SK-N-SH (cell line): ENCODE measurements around the gene SFXN5. TPM values are rescaled to one million over a fixed set of nuclear protein-coding genes. Genes with fewer than 3 reads are reported as not detected.

Source experiments
- CTCF ChIA-PET: fragments of 300-600, 350-600 bp; formaldehyde crosslinking; extraction: SDS; loops from one replicate; lab custom pipeline; 2021; lab: Yijun Ruan, JAX
- POLR2A ChIA-PET: fragments of 350-600 bp; sonication (Branson Sonifier 250); formaldehyde crosslinking; extraction: SDS; loops from one replicate; lab custom pipeline; 2020; ENCODE audit warnings: antibody characterized with exemption, inconsistent platforms; lab: Yijun Ruan, JAX
- DNase-seq: peaks from one replicate; pipeline ENCODE4 v3.0.0; 2012
- H2AFZ ChIP-seq: fragments of 200-600 bp; sonication (generic); 2 replicates; pipeline ENCODE4 v1.8.1; 2016; ENCODE audit warnings: antibody characterized with exemption, mild to moderate bottlenecking, low read depth
- H3F3A ChIP-seq: fragments of 200-600 bp; sonication (generic); replicated peaks from 2 replicates; pipeline ENCODE3; 2016; ENCODE audit warnings: antibody characterized with exemption, mild to moderate bottlenecking; ENCODE audit not compliant: insufficient read depth
- H3K27ac ChIP-seq, 2 experiments: fragments of 200-500 bp in 1 of 2; fragments of 200-600 bp in 1 of 2; sonication (Bioruptor generic) in 1 of 2; sonication (generic), shearing (Covaris generic) in 1 of 2; 2 replicates each; pipeline versions ENCODE4 v1.5.1 to v1.6.1; 2014 to 2016; ENCODE audit warnings: low read depth in 2 of 2, inconsistent platforms in 1 of 2, low read length in 1 of 2, mild to moderate bottlenecking in 1 of 2, mixed read lengths in 1 of 2
- H3K27me3 ChIP-seq: fragments of 200-600 bp; sonication (generic), shearing (Covaris generic); 2 replicates; pipeline ENCODE4 v1.6.1; 2016; ENCODE audit warnings: mixed run types; ENCODE audit not compliant: insufficient read depth
- H3K36me3 ChIP-seq, 2 experiments: fragments of 200-500 bp in 1 of 2; fragments of 200-600 bp in 1 of 2; sonication (Bioruptor generic) in 1 of 2; sonication (generic) in 1 of 2; replicated peaks in 1 of 2; 2 replicates each; pipeline versions ENCODE3 to v1.5.1; 2014 to 2016; ENCODE audit warnings: low read length in 1 of 2, mild to moderate bottlenecking in 1 of 2; ENCODE audit not compliant: insufficient read depth in 2 of 2, control insufficient read depth in 1 of 2
- H3K4me1 ChIP-seq, 2 experiments: fragments of 200-500 bp in 1 of 2; fragments of 200-600 bp in 1 of 2; sonication (Bioruptor generic) in 1 of 2; sonication (generic), shearing (Covaris generic) in 1 of 2; 2 replicates each; pipeline versions ENCODE4 v1.5.1 to v1.6.1; 2014 to 2016; ENCODE audit warnings: low read depth in 1 of 2, low read length in 1 of 2, mixed run types in 1 of 2; ENCODE audit not compliant: insufficient read depth in 2 of 2, control insufficient read depth in 1 of 2
- H3K4me2 ChIP-seq: fragments of 200-600 bp; sonication (generic), shearing (Covaris generic); 2 replicates; pipeline ENCODE4 v1.6.1; 2017; ENCODE audit warnings: mixed run types
- H3K4me3 ChIP-seq, 2 experiments: fragments of 200-500 bp in 1 of 2; fragments of 200-600 bp in 1 of 2; sonication (Bioruptor generic) in 1 of 2; sonication (generic), shearing (Covaris generic) in 1 of 2; 2 replicates each; pipeline versions ENCODE4 v1.5.1 to v1.8.1; 2014 to 2016; ENCODE audit warnings: low read depth in 2 of 2, inconsistent platforms in 1 of 2, low read length in 1 of 2, mild to moderate bottlenecking in 1 of 2, mixed read lengths in 1 of 2, moderate library complexity in 1 of 2
- H3K79me2 ChIP-seq: fragments of 200-600 bp; sonication (generic); 2 replicates; pipeline ENCODE4 v1.8.1; 2017; ENCODE audit warnings: mild to moderate bottlenecking; ENCODE audit not compliant: insufficient read depth
- H3K9ac ChIP-seq: fragments of 200-600 bp; sonication (generic); 2 replicates; pipeline ENCODE4 v1.6.1; 2017; ENCODE audit warnings: mixed run types
- H3K9me2 ChIP-seq: fragments of 200-600 bp; sonication (generic); 2 replicates; pipeline ENCODE4 v1.6.1; 2017; ENCODE audit warnings: mixed run types
- H3K9me3 ChIP-seq: fragments of 200-600 bp; sonication (generic); 2 replicates; pipeline ENCODE4 v1.6.1; 2017; ENCODE audit warnings: mixed run types, mild to moderate bottlenecking, moderate library complexity
- H4K20me1 ChIP-seq: fragments of 200-600 bp; sonication (generic); 2 replicates; pipeline ENCODE4 v1.6.1; 2017; ENCODE audit warnings: mild to moderate bottlenecking, mixed run types; ENCODE audit not compliant: insufficient read depth
- ELF1 ChIP-seq: IDR thresholded peaks from 2 replicates; pipeline ENCODE4 v1.4.0; 2012
- EP300 ChIP-seq, 2 experiments: IDR thresholded peaks; 2 replicates each; pipeline versions ENCODE4 v1.4.0 to v1.6.1; 2012; ENCODE audit warnings: borderline replicate concordance in 1 of 2, low read depth in 1 of 2, low read length in 1 of 2
- EZH2phosphoT487 ChIP-seq: fragments of 200-600 bp; sonication (generic); IDR thresholded peaks from 2 replicates; pipeline ENCODE4 v1.6.1; 2017; ENCODE audit warnings: low read depth, mixed run types, mild to moderate bottlenecking, antibody characterized with exemption, moderate library complexity, borderline replicate concordance
- FOSL2 ChIP-seq: IDR thresholded peaks from 2 replicates; pipeline ENCODE4 v1.4.0; 2012; ENCODE audit warnings: low read depth, mild to moderate bottlenecking, moderate library complexity, borderline replicate concordance
- FOXM1 ChIP-seq: IDR thresholded peaks from 2 replicates; pipeline ENCODE4 v1.4.0; 2012; ENCODE audit warnings: low read depth, mild to moderate bottlenecking
- GATA2 ChIP-seq: sonication (generic); formaldehyde crosslinking; IDR thresholded peaks from 2 replicates; pipeline ENCODE4 v1.5.0; 2020; ENCODE audit warnings: mild to moderate bottlenecking, missing genetic modification reagents
- JUND ChIP-seq: IDR thresholded peaks from 2 replicates; pipeline ENCODE4 v1.4.0; 2012
- MEF2A ChIP-seq: IDR thresholded peaks from 2 replicates; pipeline ENCODE4 v1.4.0; 2012; ENCODE audit warnings: low read depth, borderline replicate concordance
- NFIC ChIP-seq: IDR thresholded peaks from 2 replicates; pipeline ENCODE4 v1.4.0; 2012; ENCODE audit warnings: borderline replicate concordance
- NRF1 ChIP-seq: IDR thresholded peaks from 2 replicates; pipeline ENCODE4 v1.6.1; 2012; ENCODE audit warnings: low read depth, mild to moderate bottlenecking, low read length
- POLR2AphosphoS5 ChIP-seq: IDR thresholded peaks from 2 replicates; pipeline ENCODE4 v1.6.1; 2012; ENCODE audit warnings: low read depth, low read length
- RAD21 ChIP-seq: IDR thresholded peaks from 2 replicates; pipeline ENCODE4 v1.6.1; 2012; ENCODE audit warnings: mild to moderate bottlenecking, low read length
- RCOR1 ChIP-seq: fragments of 150-350 bp; IDR thresholded peaks from 2 replicates; pipeline ENCODE4 v1.6.1; 2017; ENCODE audit warnings: antibody characterized with exemption, low read length
- RXRA ChIP-seq: IDR thresholded peaks from 2 replicates; pipeline ENCODE4 v1.4.0; 2012; ENCODE audit warnings: low read depth, mild to moderate bottlenecking, borderline replicate concordance
- TAF1 ChIP-seq: IDR thresholded peaks from 2 replicates; pipeline ENCODE4 v1.6.1; 2012; ENCODE audit warnings: low read depth, mild to moderate bottlenecking, low read length, moderate library complexity, borderline replicate concordance
- TCF12 ChIP-seq: IDR thresholded peaks from 2 replicates; pipeline ENCODE4 v1.4.0; 2012
- YY1 ChIP-seq: IDR thresholded peaks from 2 replicates; pipeline ENCODE4 v1.4.0; 2012; ENCODE audit warnings: low read depth, mild to moderate bottlenecking
- WGBS: methylation state at CpG from one replicate; pipeline ENCODE4 v1.1.6; 2017; ENCODE audit warnings: low lambda C conversion rate; 5-methylcytosine and 5-hydroxymethylcytosine counted together
- polyA plus RNA-seq, 3 experiments: library from polyadenylated mRNA; depleted of rRNA; stranded (reverse); fragments of >200 nt; gene quantifications; 2 replicates each; pipeline ENCODE4 v1.2.3, GENCODE V29; 2012
- TF ChIP-seq, protein P1 (sequence below): IDR thresholded peaks from 2 replicates; pipeline ENCODE4 v1.6.1; 2012; ENCODE audit warnings: mild to moderate bottlenecking, low read depth, low read length, moderate library complexity
- TF ChIP-seq, protein P2 (sequence below): IDR thresholded peaks from 2 replicates; pipeline ENCODE4; 2012
- TF ChIP-seq, protein P3 (sequence below): fragments of 150-350 bp; IDR thresholded peaks from 2 replicates; pipeline ENCODE4 v1.6.1; 2016; ENCODE audit warnings: mild to moderate bottlenecking, low read depth, low read length
- TF ChIP-seq, protein P4 (sequence below): IDR thresholded peaks from 2 replicates; pipeline ENCODE4 v1.4.0; 2012; ENCODE audit warnings: low read depth

The SFXN5 gene
- polyA plus RNA-seq, 1 of the 3 experiments (the other 2 are of a cell fraction): 9.9 TPM

DNA sequence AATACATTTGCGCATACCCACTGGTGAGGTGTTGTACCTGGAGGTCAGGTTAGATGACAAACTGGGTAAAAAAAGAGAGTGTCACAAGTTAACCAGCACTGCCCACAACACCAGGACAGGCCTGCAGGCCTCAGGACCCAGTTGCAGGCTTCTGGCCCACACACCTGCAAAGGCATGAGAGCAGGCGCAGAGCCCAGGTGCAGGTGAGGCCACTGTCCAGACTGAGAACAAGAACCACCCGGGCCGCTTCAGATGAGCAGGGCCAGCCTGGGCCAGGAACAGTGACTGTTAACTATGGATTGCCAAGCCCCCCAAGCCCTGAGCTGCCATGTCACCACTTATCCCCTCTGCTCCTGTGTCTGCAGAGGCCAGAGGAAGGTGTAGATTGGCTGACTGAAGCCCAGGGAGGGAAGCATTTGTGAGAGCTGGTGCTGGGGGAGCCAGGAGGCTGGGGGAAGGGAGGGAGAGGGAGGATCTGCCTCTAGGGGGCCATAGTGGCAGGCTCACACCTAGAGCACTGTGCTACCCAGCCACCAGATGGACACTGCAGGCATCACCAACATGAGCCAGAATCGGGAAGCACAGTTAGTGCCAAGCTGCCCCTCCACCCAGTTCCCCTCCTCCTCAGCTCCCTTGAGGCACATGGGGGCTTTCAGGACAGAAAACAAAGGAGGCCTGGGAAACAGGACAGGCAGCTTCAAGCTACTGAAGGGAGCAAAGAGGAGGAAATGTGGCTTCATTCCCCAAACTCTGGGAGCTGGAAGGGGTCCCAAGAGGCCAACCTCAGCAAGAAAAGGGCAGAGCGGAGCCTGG, 35.4 kb downstream of the SFXN5 start:
- Histone ChIP-seq H3F3A (no peaks in the 10 kb centered on the region), H3K4me1 (no peaks in the 10 kb centered on the region; a peak in 1 of 4 replicates), H3K36me3 (no peaks in the 10 kb centered on the region)
- TF ChIP-seq NRF1: no peak
- TF ChIP-seq POLR2AphosphoS5: no peak
- no peak for TF ChIP-seq RXRA
- no peak for TF ChIP-seq FOXM1
- TF ChIP-seq, protein P1, sequence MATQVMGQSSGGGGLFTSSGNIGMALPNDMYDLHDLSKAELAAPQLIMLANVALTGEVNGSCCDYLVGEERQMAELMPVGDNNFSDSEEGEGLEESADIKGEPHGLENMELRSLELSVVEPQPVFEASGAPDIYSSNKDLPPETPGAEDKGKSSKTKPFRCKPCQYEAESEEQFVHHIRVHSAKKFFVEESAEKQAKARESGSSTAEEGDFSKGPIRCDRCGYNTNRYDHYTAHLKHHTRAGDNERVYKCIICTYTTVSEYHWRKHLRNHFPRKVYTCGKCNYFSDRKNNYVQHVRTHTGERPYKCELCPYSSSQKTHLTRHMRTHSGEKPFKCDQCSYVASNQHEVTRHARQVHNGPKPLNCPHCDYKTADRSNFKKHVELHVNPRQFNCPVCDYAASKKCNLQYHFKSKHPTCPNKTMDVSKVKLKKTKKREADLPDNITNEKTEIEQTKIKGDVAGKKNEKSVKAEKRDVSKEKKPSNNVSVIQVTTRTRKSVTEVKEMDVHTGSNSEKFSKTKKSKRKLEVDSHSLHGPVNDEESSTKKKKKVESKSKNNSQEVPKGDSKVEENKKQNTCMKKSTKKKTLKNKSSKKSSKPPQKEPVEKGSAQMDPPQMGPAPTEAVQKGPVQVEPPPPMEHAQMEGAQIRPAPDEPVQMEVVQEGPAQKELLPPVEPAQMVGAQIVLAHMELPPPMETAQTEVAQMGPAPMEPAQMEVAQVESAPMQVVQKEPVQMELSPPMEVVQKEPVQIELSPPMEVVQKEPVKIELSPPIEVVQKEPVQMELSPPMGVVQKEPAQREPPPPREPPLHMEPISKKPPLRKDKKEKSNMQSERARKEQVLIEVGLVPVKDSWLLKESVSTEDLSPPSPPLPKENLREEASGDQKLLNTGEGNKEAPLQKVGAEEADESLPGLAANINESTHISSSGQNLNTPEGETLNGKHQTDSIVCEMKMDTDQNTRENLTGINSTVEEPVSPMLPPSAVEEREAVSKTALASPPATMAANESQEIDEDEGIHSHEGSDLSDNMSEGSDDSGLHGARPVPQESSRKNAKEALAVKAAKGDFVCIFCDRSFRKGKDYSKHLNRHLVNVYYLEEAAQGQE: no peak
- TF ChIP-seq, protein P2, sequence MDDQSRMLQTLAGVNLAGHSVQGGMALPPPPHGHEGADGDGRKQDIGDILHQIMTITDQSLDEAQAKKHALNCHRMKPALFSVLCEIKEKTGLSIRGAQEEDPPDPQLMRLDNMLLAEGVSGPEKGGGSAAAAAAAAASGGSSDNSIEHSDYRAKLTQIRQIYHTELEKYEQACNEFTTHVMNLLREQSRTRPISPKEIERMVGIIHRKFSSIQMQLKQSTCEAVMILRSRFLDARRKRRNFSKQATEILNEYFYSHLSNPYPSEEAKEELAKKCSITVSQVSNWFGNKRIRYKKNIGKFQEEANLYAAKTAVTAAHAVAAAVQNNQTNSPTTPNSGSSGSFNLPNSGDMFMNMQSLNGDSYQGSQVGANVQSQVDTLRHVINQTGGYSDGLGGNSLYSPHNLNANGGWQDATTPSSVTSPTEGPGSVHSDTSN: no peak
- no peak for TF ChIP-seq ELF1
- TF ChIP-seq RCOR1: no peak
- TF ChIP-seq, all 33 proteins: peak for 0
- no peak for DNase-seq
- H3K27me3 ChIP-seq: no peaks in the 10 kb centered on the region
- no peak overlapping the region for H2AFZ ChIP-seq
- no peaks in the 10 kb centered on the region for H3K9me3 ChIP-seq
- no peaks in the 10 kb centered on the region for H3K9me2 ChIP-seq
- no peak overlapping the region for H3K4me3 ChIP-seq
- WGBS: 88% methylated on average over 3 of the region's 6 CpGs
- CTCF ChIA-PET: interaction anchor here (1.5 kb wide), 1 partner anchor 142 kb away, joined by 3 read pairs; no protein-coding TSS in a partner anchor
- H4K20me1 ChIP-seq: no peaks in the 10 kb centered on the region; the same call in 1 of the 2 replicates
- POLR2A ChIA-PET: no interaction called here
- H3K79me2 ChIP-seq: no peaks in the 10 kb centered on the region
- H3K27ac ChIP-seq: no peak overlapping the region
- no peak overlapping the region for H3K9ac ChIP-seq
- no peak overlapping the region for H3K4me2 ChIP-seq

DNA sequence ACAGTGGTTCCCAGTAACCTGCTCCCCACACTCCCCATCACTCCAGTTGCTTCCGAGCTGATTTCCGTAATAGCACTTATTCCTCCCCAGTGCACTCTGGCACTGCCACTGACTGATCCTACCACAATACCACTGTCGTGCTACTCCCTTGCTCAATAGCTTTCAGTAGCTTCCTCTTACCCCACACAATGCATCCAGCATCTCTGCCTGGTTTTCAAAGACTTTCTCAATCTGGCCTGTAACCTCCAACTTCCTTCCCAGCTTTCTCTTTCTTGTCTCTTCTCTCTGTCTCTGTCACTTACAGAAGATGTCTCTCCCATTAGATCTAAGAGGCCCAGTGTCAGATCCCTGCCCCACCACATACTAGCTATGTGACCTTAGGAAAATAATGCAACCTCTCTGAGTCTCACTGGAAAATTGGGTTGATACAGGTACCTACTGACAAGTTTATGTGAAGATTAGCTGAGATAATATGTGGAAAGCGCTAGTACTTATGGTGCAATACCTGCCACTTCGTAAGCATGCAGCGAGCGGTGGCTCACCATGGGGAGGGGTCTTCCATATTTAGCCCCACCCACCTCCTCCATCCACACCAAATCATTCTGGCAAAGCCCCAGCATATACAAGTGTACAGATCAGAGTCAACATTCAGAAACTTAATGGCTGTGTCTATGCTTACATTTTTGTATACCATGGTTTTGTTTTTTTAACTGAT, 36.7 kb downstream of the SFXN5 start:
- H3K4me1 ChIP-seq: no peaks in the 10 kb centered on the region; a peak in 1 of 4 replicates
- H4K20me1 ChIP-seq: no peaks in the 10 kb centered on the region; the same call in 1 of the 2 replicates
- no peaks in the 10 kb centered on the region for H3K9me3 ChIP-seq
- H3K4me3 ChIP-seq: no peak overlapping the region
- 95% methylated on average over 7 of the region's 7 CpGs for WGBS
- DNase-seq: no peak
- no peak overlapping the region for H3K9ac ChIP-seq
- H3K9me2 ChIP-seq: no peaks in the 10 kb centered on the region
- H2AFZ ChIP-seq: no peak overlapping the region
- ChIA-PET POLR2A (no interaction called here), CTCF (interaction anchor here (1.2 to 1.7 kb wide), 3 partner anchors 43 to 142 kb away, joined by 3 to 8 read pairs (median 4); no protein-coding TSS in a partner anchor)
- H3K27me3 ChIP-seq: no peaks in the 10 kb centered on the region
- no peaks in the 10 kb centered on the region for H3F3A ChIP-seq
- no peaks in the 10 kb centered on the region for H3K79me2 ChIP-seq
- H3K36me3 ChIP-seq: peaks cover 0 to 4% of the 10 kb centered on the region in 2 experiments
- H3K4me2 ChIP-seq: no peak overlapping the region
- no peak overlapping the region for H3K27ac ChIP-seq
- TF ChIP-seq MEF2A (no peak), EP300 (IDR thresholded peaks at IDR 0.05; ENCODE audit: borderline replicate concordance in 1 of 2, low read depth in 1 of 2, low read length in 1 of 2) (no peak), TCF12 (no peak), RCOR1 (no peak), GATA2 (CRISPR knock-in tag) (no peak), TAF1 (no peak), YY1 (no peak), ELF1 (no peak), RAD21 (no peak), POLR2AphosphoS5 (no peak), NFIC (no peak), JUND (no peak), FOSL2 (no peak), FOXM1 (no peak), EZH2phosphoT487 (no peak)
- TF ChIP-seq, protein P3, sequence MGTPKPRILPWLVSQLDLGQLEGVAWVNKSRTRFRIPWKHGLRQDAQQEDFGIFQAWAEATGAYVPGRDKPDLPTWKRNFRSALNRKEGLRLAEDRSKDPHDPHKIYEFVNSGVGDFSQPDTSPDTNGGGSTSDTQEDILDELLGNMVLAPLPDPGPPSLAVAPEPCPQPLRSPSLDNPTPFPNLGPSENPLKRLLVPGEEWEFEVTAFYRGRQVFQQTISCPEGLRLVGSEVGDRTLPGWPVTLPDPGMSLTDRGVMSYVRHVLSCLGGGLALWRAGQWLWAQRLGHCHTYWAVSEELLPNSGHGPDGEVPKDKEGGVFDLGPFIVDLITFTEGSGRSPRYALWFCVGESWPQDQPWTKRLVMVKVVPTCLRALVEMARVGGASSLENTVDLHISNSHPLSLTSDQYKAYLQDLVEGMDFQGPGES: no peak
- TF ChIP-seq, protein P4, sequence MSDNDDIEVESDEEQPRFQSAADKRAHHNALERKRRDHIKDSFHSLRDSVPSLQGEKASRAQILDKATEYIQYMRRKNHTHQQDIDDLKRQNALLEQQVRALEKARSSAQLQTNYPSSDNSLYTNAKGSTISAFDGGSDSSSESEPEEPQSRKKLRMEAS: no peak
